ENCODE data around the gene CPNE4. TPM values are rescaled to one million over a fixed set of nuclear protein-coding genes. Genes with fewer than 3 reads are reported as not detected.

The CPNE4 gene
- total RNA-seq, 1 donor from 2014 or later = 0.26 TPM

GRCh38 chr3:131535596-131535995 lies 499.2 kb downstream of the CPNE4 start:
- TF ChIP-seq CTCF (IDR thresholded peaks at IDR 0.05) = no peak
- no peak overlapping the region for H3K4me3 ChIP-seq
- ATAC-seq = no peak
- DNase-seq = no peak
- no peaks in the 10 kb centered on the region for H3K27me3 ChIP-seq
- H3K27ac ChIP-seq = no peak overlapping the region
- no peaks in the 10 kb centered on the region for H3K9me3 ChIP-seq
- no peaks in the 10 kb centered on the region for H3K36me3 ChIP-seq
- no peaks in the 10 kb centered on the region for H3K4me1 ChIP-seq
- intact Hi-C loops (cut with DNase I) = no loop called here

GRCh38 chr3:131535131-131535530 lies 499.7 kb downstream of the CPNE4 start:
- no peaks in the 10 kb centered on the region for H3K4me1 ChIP-seq
- TF ChIP-seq CTCF (IDR thresholded peaks at IDR 0.05) = no peak
- H3K27ac ChIP-seq = no peak overlapping the region
- H3K9me3 ChIP-seq = no peaks in the 10 kb centered on the region
- no peak overlapping the region for H3K4me3 ChIP-seq
- ATAC-seq (no peak), DNase-seq (no peak)
- no peaks in the 10 kb centered on the region for H3K27me3 ChIP-seq
- intact Hi-C loops (cut with DNase I) = no loop called here
- no peaks in the 10 kb centered on the region for H3K36me3 ChIP-seq

- Histone ChIP-seq H3K27me3 (peaks cover 4% of the 10 kb centered on the region), H3K4me1 (no peaks in the 10 kb centered on the region), H3K4me3 (no peak overlapping the region), H3K36me3 (no peaks in the 10 kb centered on the region), H3K27ac (no peak overlapping the region), H3K9me3 (no peaks in the 10 kb centered on the region)
- no peak for DNase-seq
- intact Hi-C loops (cut with DNase I) = no loop called here
- ATAC-seq = no peak
- no peak for TF ChIP-seq CTCF (IDR thresholded peaks at IDR 0.05)
These were observed 502.2 kb downstream of the CPNE4 start for GRCh38 chr3:131532645-131533044.

- no peaks in the 10 kb centered on the region for H3K36me3 ChIP-seq
- no peak for TF ChIP-seq CTCF (IDR thresholded peaks at IDR 0.05)
These were observed 504.0 kb downstream of the CPNE4 start for GRCh38 chr3:131530843-131531242.

GRCh38 chr3:131530388-131530787 lies 504.4 kb downstream of the CPNE4 start:
- ATAC-seq (no peak), DNase-seq (no peak)
- no peaks in the 10 kb centered on the region for H3K36me3 ChIP-seq
- no peaks in the 10 kb centered on the region for H3K9me3 ChIP-seq
- H3K27ac ChIP-seq = no peak overlapping the region
- no peak for TF ChIP-seq CTCF (IDR thresholded peaks at IDR 0.05)
- peaks cover 24% of the 10 kb centered on the region for H3K27me3 ChIP-seq
- no peaks in the 10 kb centered on the region for H3K4me1 ChIP-seq
- intact Hi-C loops (cut with DNase I) = no loop called here
- no peak overlapping the region for H3K4me3 ChIP-seq

More at GRCh38 chr3:131530843-131531242, 504.0 kb downstream of the CPNE4 start:
- no peak for ATAC-seq
- Histone ChIP-seq H3K27me3 (peaks cover 21% of the 10 kb centered on the region), H3K4me3 (no peak overlapping the region), H3K9me3 (no peaks in the 10 kb centered on the region), H3K4me1 (no peaks in the 10 kb centered on the region), H3K27ac (no peak overlapping the region)
- DNase-seq = no peak
- intact Hi-C loops (cut with DNase I) = no loop called here

GRCh38 chr3:131526801-131527347 lies 507.9 kb downstream of the CPNE4 start:
- Histone ChIP-seq H3K4me1 (no peaks in the 10 kb centered on the region), H3K27me3 (peaks cover 24% of the 10 kb centered on the region), H3K4me3 (peak overlapping the region; percentile 21), H3K36me3 (no peaks in the 10 kb centered on the region), H3K9me3 (no peaks in the 10 kb centered on the region), H3K27ac (no peak overlapping the region)
- intact Hi-C loops (cut with DNase I) = no loop called here
- no peak for TF ChIP-seq CTCF (IDR thresholded peaks at IDR 0.05)
- DNase-seq (peak; percentile 65), ATAC-seq (peak; percentile 63)
